Suprapubic skin (tissue), 3 donors: ENCODE data around the gene CRLF3.

Experiments
- CTCF ChIP-seq, 2 donors: fragments of 200-600 bp in 1 of 2; fragments of 450-650 bp in 1 of 2; sonication (generic) in 1 of 2; IDR thresholded peaks; one replicate each; pipeline ENCODE4 v1.5.1; 2016 to 2019; ENCODE audit warnings: antibody characterized with exemption in 2 of 2, mild to moderate bottlenecking in 1 of 2, moderate library complexity in 1 of 2
- EP300 ChIP-seq: sonication (generic); formaldehyde crosslinking; IDR thresholded peaks from one replicate; pipeline ENCODE4 v1.6.1; 2017; ENCODE audit warnings: antibody characterized with exemption
- POLR2A ChIP-seq, 2 donors: fragments of 450-650 bp; IDR thresholded peaks; one replicate each; pipeline ENCODE4 v1.6.1; 2017; ENCODE audit warnings: antibody characterized with exemption in 2 of 2, mild to moderate bottlenecking in 2 of 2, moderate library complexity in 2 of 2

DNA sequence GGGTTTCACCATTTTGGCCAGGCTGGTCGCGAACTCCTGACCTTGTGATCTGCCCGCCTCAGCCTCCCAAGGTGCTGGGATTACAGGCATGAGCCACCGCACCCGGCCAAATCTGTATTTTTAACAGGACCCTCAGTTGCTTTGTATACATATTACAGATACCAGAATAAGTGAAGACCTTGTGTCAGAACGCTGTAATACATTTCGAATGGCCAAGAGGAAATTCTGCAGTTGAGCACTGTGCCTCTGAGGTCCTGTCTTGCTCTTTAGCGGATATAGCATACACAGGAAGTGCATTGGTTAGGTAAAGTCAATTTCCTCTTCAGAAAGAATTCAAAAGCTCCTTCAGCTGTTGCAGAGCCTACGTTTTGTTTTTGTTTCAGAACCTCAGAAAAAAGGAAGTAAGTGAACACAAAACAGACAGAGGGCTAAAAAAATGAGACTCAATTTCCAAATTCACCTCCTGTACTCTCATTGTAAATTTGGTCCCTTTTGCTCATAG lies 15.7 kb downstream of the CRLF3 start:
- TF ChIP-seq EP300: no peak
- TF ChIP-seq CTCF (IDR thresholded peaks at IDR 0.05): no peak
- TF ChIP-seq POLR2A (IDR thresholded peaks at IDR 0.05): no peak
